ENCODE data around the gene OR4K5.

GRCh38 chr14:19911114-19911513 lies 9.3 kb upstream of the OR4K5 start:
- TF ChIP-seq CTCF (IDR thresholded peaks at IDR 0.05 in 8 of 11, conservative IDR thresholded peaks at IDR 0.05 in 3 of 11) (no peak), POLR2AphosphoS5 (IDR thresholded peaks at IDR 0.05) (no peak), POLR2A (IDR thresholded peaks at IDR 0.05) (no peak)

Data from spleen (tissue), 7 donors.